Stimulated activated CD4-positive, alpha-beta T cell treated with anti-CD3 and anti-CD28 coated beads, TNF-alpha, amount 100 ng/mL, for 4 hours (primary cell): Measurements from ENCODE around the gene DNAH8.
"Not testable (repeated sequence)": the region's sequence is repeated elsewhere in the genome, so short reads cannot be mapped to it uniquely, and the experiment has no call there.

Experiments
- DNase-seq, 3 experiments: peaks; one replicate each; pipeline ENCODE4 v3.0.0-alpha.2; 2020; ENCODE audit warnings: low read depth in 3 of 3

Gene DNAH8

GRCh38 chr6:38699702-38700101 is 15.4 kb upstream of the DNAH8 start:
- not testable (repeated sequence) for DNase-seq

GRCh38 chr6:38701551-38701950 is 13.6 kb upstream of the DNAH8 start:
- no peak for DNase-seq

GRCh38 chr6:38702558-38703397 is 12.3 kb upstream of the DNAH8 start, which contains the start of gene GLO1:
GLO1 (minus strand) TSS chr6:38703145; CDS start chr6:38703054, 91 bp downstream.
- DNase-seq: peak; percentile 83 to 93 (median 91)

GRCh38 chr6:38703949-38704590 is 11.0 kb upstream of the DNAH8 start:
- no peak for DNase-seq

- no peak for DNase-seq
Measured at GRCh38 chr6:38705924-38706323, 9.2 kb upstream of the DNAH8 start.

- DNase-seq: no peak
Measured at GRCh38 chr6:38708496-38708895, 6.6 kb upstream of the DNAH8 start.

- DNase-seq: peak in 1 of 3 experiments; percentile 11
Measured at GRCh38 chr6:38713812-38714211, 1.3 kb upstream of the DNAH8 start.

GRCh38 chr6:38714239-38715015 is 684 bp upstream of the DNAH8 start:
- no peak for DNase-seq

GRCh38 chr6:38716825-38717224 is 1.7 kb downstream of the DNAH8 start:
- DNase-seq: no peak

- DNase-seq: no peak
Measured at GRCh38 chr6:38719358-38719757, 4.2 kb downstream of the DNAH8 start.

- DNase-seq: no peak
Measured at GRCh38 chr6:38720295-38720694, 5.2 kb downstream of the DNAH8 start.

GRCh38 chr6:38722038-38722437 is 6.9 kb downstream of the DNAH8 start:
- DNase-seq: no peak

- DNase-seq: no peak
Measured at GRCh38 chr6:38722727-38723334, 7.7 kb downstream of the DNAH8 start.

- DNase-seq: no peak
Measured at GRCh38 chr6:38723783-38724182, 8.7 kb downstream of the DNAH8 start.

GRCh38 chr6:38724343-38724742 is 9.2 kb downstream of the DNAH8 start:
- DNase-seq: no peak

GRCh38 chr6:38725414-38726183 is 10.5 kb downstream of the DNAH8 start:
- no peak for DNase-seq

GRCh38 chr6:38728203-38728602 is 13.1 kb downstream of the DNAH8 start:
- DNase-seq: no peak

GRCh38 chr6:38730140-38730862 is 15.2 kb downstream of the DNAH8 start:
- no peak for DNase-seq

GRCh38 chr6:38736951-38737350 is 21.8 kb downstream of the DNAH8 start:
- DNase-seq: no peak

- DNase-seq: no peak
Measured at GRCh38 chr6:38738261-38738660, 23.1 kb downstream of the DNAH8 start.
